ENCODE data around the gene GRM4.

- no peak for TF ChIP-seq CTCF (IDR thresholded peaks at IDR 0.05)
- TF ChIP-seq POLR2A (IDR thresholded peaks at IDR 0.05), result no peak
Observed at GRCh38 chr6:34095741-34096140, 50.1 kb downstream of the GRM4 start.

Data from uterus (tissue), 2 donors.